HG03045 (cell line): ENCODE measurements around the gene CDH12.
"Not testable (repeated sequence)": the region's sequence is repeated elsewhere in the genome, so short reads cannot be mapped to it uniquely, and the experiment has no call there.

Experiments used
- ATAC-seq: cut with Tn5 transposase; IDR thresholded peaks from one replicate; pipeline ENCODE4 v1.9.1; 2021; ENCODE audit warnings: mild to moderate bottlenecking, moderate library complexity; ENCODE audit not compliant: unreplicated experiment

CDH12 gene

GRCh38 chr5:22471154-22471553 lies 382.0 kb downstream of the CDH12 start:
- no peak for ATAC-seq

- ATAC-seq = no peak
Measured at GRCh38 chr5:22470408-22470807, 382.7 kb downstream of the CDH12 start.

GRCh38 chr5:22465616-22466015 lies 387.5 kb downstream of the CDH12 start:
- no peak for ATAC-seq

- no peak for ATAC-seq
Measured at GRCh38 chr5:22465177-22465576, 388.0 kb downstream of the CDH12 start.

- ATAC-seq = no peak
Measured at GRCh38 chr5:22460189-22460588, 393.0 kb downstream of the CDH12 start.

- no peak for ATAC-seq
Measured at GRCh38 chr5:22432905-22433304, 420.2 kb downstream of the CDH12 start.

- ATAC-seq = no peak
Measured at GRCh38 chr5:22431840-22432239, 421.3 kb downstream of the CDH12 start.

- ATAC-seq = no peak
Measured at GRCh38 chr5:22431406-22431805, 421.7 kb downstream of the CDH12 start.

- ATAC-seq = no peak
Measured at GRCh38 chr5:22411554-22412349, 441.4 kb downstream of the CDH12 start.

GRCh38 chr5:22391956-22392355 lies 461.2 kb downstream of the CDH12 start:
- no peak for ATAC-seq

GRCh38 chr5:22390888-22391287 lies 462.3 kb downstream of the CDH12 start:
- ATAC-seq = no peak

GRCh38 chr5:22372826-22373660 lies 480.1 kb downstream of the CDH12 start:
- no peak for ATAC-seq

- no peak for ATAC-seq
Measured at GRCh38 chr5:22372376-22372775, 480.8 kb downstream of the CDH12 start.

GRCh38 chr5:22354956-22355355 lies 498.2 kb downstream of the CDH12 start:
- ATAC-seq = no peak

GRCh38 chr5:22352493-22352892 lies 500.7 kb downstream of the CDH12 start:
- ATAC-seq = no peak

- no peak for ATAC-seq
Measured at GRCh38 chr5:22351178-22351577, 502.0 kb downstream of the CDH12 start.

- no peak for ATAC-seq
Measured at GRCh38 chr5:22348027-22348426, 505.1 kb downstream of the CDH12 start.

GRCh38 chr5:22344000-22344399 lies 509.1 kb downstream of the CDH12 start:
- no peak for ATAC-seq

- ATAC-seq = no peak
Measured at GRCh38 chr5:22341406-22341805, 511.7 kb downstream of the CDH12 start.

GRCh38 chr5:22332949-22333348 lies 520.2 kb downstream of the CDH12 start:
- not testable (repeated sequence) for ATAC-seq

GRCh38 chr5:22329683-22330082 lies 523.5 kb downstream of the CDH12 start:
- ATAC-seq = no peak

- ATAC-seq = no peak
Measured at GRCh38 chr5:22319798-22320197, 533.3 kb downstream of the CDH12 start.
